DOHH2 (cell line): Measurements from ENCODE around the gene SMAD7.

Experiments used
- H3F3A ChIP-seq: fragments of 200-600 bp; sonication (generic), shearing (Covaris generic); 2 replicates; pipeline ENCODE4 v1.6.0; 2016; ENCODE audit warnings: antibody characterized with exemption, mild to moderate bottlenecking; ENCODE audit not compliant: control insufficient read depth, insufficient read depth
- H3K27ac ChIP-seq: fragments of 200-600 bp; sonication (generic); 2 replicates; pipeline ENCODE4 v1.5.1; 2014; ENCODE audit warnings: low read depth, mild to moderate bottlenecking, low read length, moderate library complexity
- H3K27me3 ChIP-seq: fragments of 200-600 bp; sonication (generic); 2 replicates; pipeline ENCODE4 v1.6.1; 2014; ENCODE audit warnings: mild to moderate bottlenecking, low read length, mixed read lengths; ENCODE audit not compliant: control insufficient read depth
- H3K36me3 ChIP-seq: fragments of 200-600 bp; sonication (generic); 2 replicates; pipeline ENCODE4 v1.6.1; 2014; ENCODE audit warnings: mild to moderate bottlenecking, low read length, moderate library complexity, mixed read lengths; ENCODE audit not compliant: control insufficient read depth
- H3K4me1 ChIP-seq: fragments of 200-600 bp; sonication (generic); 2 replicates; pipeline ENCODE4 v1.6.1; 2014; ENCODE audit warnings: mild to moderate bottlenecking, low read length, mixed read lengths; ENCODE audit not compliant: control insufficient read depth
- H3K4me2 ChIP-seq: fragments of 200-600 bp; sonication (generic); 2 replicates; pipeline ENCODE4 v1.6.0; 2014; ENCODE audit warnings: mild to moderate bottlenecking, low read length, moderate library complexity
- H3K4me3 ChIP-seq: fragments of 200-600 bp; sonication (generic); 2 replicates; pipeline ENCODE4 v1.5.1; 2014; ENCODE audit warnings: mild to moderate bottlenecking, low read length, mixed read lengths
- H3K79me2 ChIP-seq: fragments of 200-600 bp; sonication (generic); 2 replicates; pipeline ENCODE4 v1.6.1; 2014; ENCODE audit warnings: mild to moderate bottlenecking, low read length, mixed read lengths; ENCODE audit not compliant: control insufficient read depth
- H3K9me2 ChIP-seq: fragments of 200-600 bp; sonication (generic); replicated peaks from 2 replicates; pipeline ENCODE4 v1.6.1; 2014; ENCODE audit warnings: mild to moderate bottlenecking, low read length, mixed read lengths; ENCODE audit not compliant: control insufficient read depth
- H3K9me3 ChIP-seq: fragments of 200-600 bp; sonication (generic); 2 replicates; pipeline ENCODE4 v1.6.1; 2014; ENCODE audit warnings: antibody characterized with exemption, low read length, mixed read lengths; ENCODE audit not compliant: control insufficient read depth, insufficient read depth
- H4K20me1 ChIP-seq: fragments of 200-600 bp; sonication (generic); 2 replicates; pipeline ENCODE4 v1.6.0; 2014; ENCODE audit warnings: low read depth, mild to moderate bottlenecking, antibody characterized with exemption, low read length, moderate library complexity; ENCODE audit not compliant: control insufficient read depth, insufficient read depth
- CTCF ChIP-seq: fragments of 200-600 bp; sonication (generic); IDR thresholded peaks from one replicate; pipeline ENCODE4 v1.5.1; 2014; ENCODE audit warnings: antibody characterized with exemption, mild to moderate bottlenecking, low read depth, low read length; ENCODE audit not compliant: poor library complexity, severe bottlenecking
- EZH2phosphoT487 ChIP-seq: fragments of 200-600 bp; sonication (generic); IDR thresholded peaks from 2 replicates; pipeline ENCODE4 v1.6.1; 2017; ENCODE audit warnings: borderline replicate concordance, mild to moderate bottlenecking, antibody characterized with exemption, low read length, moderate library complexity, mixed read lengths

Gene SMAD7

GRCh38 chr18:48875314-48875941 is 75.3 kb downstream of the SMAD7 start:
- Histone ChIP-seq H3K9me3 (no peaks in the 10 kb centered on the region), H4K20me1 (no peaks in the 10 kb centered on the region), H3K79me2 (no peaks in the 10 kb centered on the region), H3K4me2 (no peak overlapping the region), H3K4me3 (no peak overlapping the region), H3K4me1 (no peaks in the 10 kb centered on the region), H3F3A (no peaks in the 10 kb centered on the region), H3K27ac (no peak overlapping the region), H3K27me3 (peaks cover 14% of the 10 kb centered on the region; the same call in 1 of the 2 replicates), H3K36me3 (no peaks in the 10 kb centered on the region), H3K9me2 (no peaks in the 10 kb centered on the region)
- no peak for TF ChIP-seq CTCF
- no peak for TF ChIP-seq EZH2phosphoT487

- no peak overlapping the region for H3K4me2 ChIP-seq
- H3K79me2 ChIP-seq, result no peaks in the 10 kb centered on the region
- peaks cover 14% of the 10 kb centered on the region; the same call in 1 of the 2 replicates for H3K27me3 ChIP-seq
- H3K36me3 ChIP-seq, result no peaks in the 10 kb centered on the region
- H4K20me1 ChIP-seq, result no peaks in the 10 kb centered on the region
- no peaks in the 10 kb centered on the region for H3K9me3 ChIP-seq
- no peak for TF ChIP-seq EZH2phosphoT487
- no peak for TF ChIP-seq CTCF
- no peaks in the 10 kb centered on the region for H3F3A ChIP-seq
- no peak overlapping the region for H3K27ac ChIP-seq
- H3K4me3 ChIP-seq, result no peak overlapping the region
- no peaks in the 10 kb centered on the region for H3K9me2 ChIP-seq
- no peaks in the 10 kb centered on the region for H3K4me1 ChIP-seq
Observed at GRCh38 chr18:48874701-48875162, 76.0 kb downstream of the SMAD7 start.

GRCh38 chr18:48874233-48874632 is 76.5 kb downstream of the SMAD7 start:
- H3K36me3 ChIP-seq, result no peaks in the 10 kb centered on the region
- no peaks in the 10 kb centered on the region for H4K20me1 ChIP-seq
- no peaks in the 10 kb centered on the region for H3K79me2 ChIP-seq
- H3F3A ChIP-seq, result no peaks in the 10 kb centered on the region
- H3K4me3 ChIP-seq, result no peak overlapping the region
- H3K9me3 ChIP-seq, result no peaks in the 10 kb centered on the region
- H3K9me2 ChIP-seq, result no peaks in the 10 kb centered on the region
- H3K4me2 ChIP-seq, result no peak overlapping the region
- H3K27me3 ChIP-seq, result peaks cover 14% of the 10 kb centered on the region; the same call in 1 of the 2 replicates
- peaks cover 4% of the 10 kb centered on the region for H3K4me1 ChIP-seq
- no peak overlapping the region for H3K27ac ChIP-seq
- TF ChIP-seq CTCF (no peak), EZH2phosphoT487 (no peak)
